ENCODE measurements around the gene FBXO46.

FBXO46 gene

GRCh38 chr19:45758921-45759320 is 28.2 kb upstream of the FBXO46 start:
- TF ChIP-seq TAF1 (IDR thresholded peaks at IDR 0.05; ENCODE audit: low read depth) (no peak), EP300 (IDR thresholded peaks at IDR 0.05; ENCODE audit: borderline replicate concordance) (no peak), YY1 (IDR thresholded peaks at IDR 0.05; ENCODE audit: low read depth) (no peak), TEAD4 (IDR thresholded peaks at IDR 0.05) (no peak), ZBTB7A (IDR thresholded peaks at IDR 0.05; ENCODE audit: low read depth) (no peak), REST (IDR thresholded peaks at IDR 0.05; ENCODE audit: low read depth) (no peak), FOXM1 (IDR thresholded peaks at IDR 0.05; ENCODE audit: borderline replicate concordance, low read depth) (no peak), NFIC (IDR thresholded peaks at IDR 0.05) (no peak)

GRCh38 chr19:45757695-45758094 is 27.0 kb upstream of the FBXO46 start:
- no peak for TF ChIP-seq TAF1 (IDR thresholded peaks at IDR 0.05; ENCODE audit: low read depth)
- TF ChIP-seq CEBPB (IDR thresholded peaks at IDR 0.05) = no peak
- no peak for TF ChIP-seq RAD21 (IDR thresholded peaks at IDR 0.05; ENCODE audit: low read depth)
- no peak for TF ChIP-seq FOXM1 (IDR thresholded peaks at IDR 0.05; ENCODE audit: borderline replicate concordance, low read depth)
- TF ChIP-seq YY1 (IDR thresholded peaks at IDR 0.05; ENCODE audit: low read depth) = no peak
- no peak for TF ChIP-seq MAX (IDR thresholded peaks at IDR 0.05)
- no peak for TF ChIP-seq ZBTB7A (IDR thresholded peaks at IDR 0.05; ENCODE audit: low read depth)
- TF ChIP-seq REST (IDR thresholded peaks at IDR 0.05; ENCODE audit: low read depth) = no peak
- TF ChIP-seq EGR1 (IDR thresholded peaks at IDR 0.05) = no peak
- TF ChIP-seq NFIC (IDR thresholded peaks at IDR 0.05) = no peak
- no peak for TF ChIP-seq TEAD4 (IDR thresholded peaks at IDR 0.05)
- no peak for TF ChIP-seq TCF12 (IDR thresholded peaks at IDR 0.05; ENCODE audit: low read depth)
- TF ChIP-seq CREB1 (IDR thresholded peaks at IDR 0.05; ENCODE audit: low read depth) = no peak
- no peak for TF ChIP-seq USF1 (IDR thresholded peaks at IDR 0.05)

- TF ChIP-seq ZBTB7A (IDR thresholded peaks at IDR 0.05; ENCODE audit: low read depth) (no peak), RAD21 (IDR thresholded peaks at IDR 0.05; ENCODE audit: low read depth) (no peak), YY1 (IDR thresholded peaks at IDR 0.05; ENCODE audit: low read depth) (no peak), FOXM1 (IDR thresholded peaks at IDR 0.05; ENCODE audit: borderline replicate concordance, low read depth) (no peak), TEAD4 (IDR thresholded peaks at IDR 0.05) (no peak), CREB1 (IDR thresholded peaks at IDR 0.05; ENCODE audit: low read depth) (no peak), CEBPB (IDR thresholded peaks at IDR 0.05) (no peak), TCF12 (IDR thresholded peaks at IDR 0.05; ENCODE audit: low read depth) (no peak), TAF1 (IDR thresholded peaks at IDR 0.05; ENCODE audit: low read depth) (no peak), EP300 (IDR thresholded peaks at IDR 0.05; ENCODE audit: borderline replicate concordance) (no peak), EGR1 (IDR thresholded peaks at IDR 0.05) (no peak), REST (IDR thresholded peaks at IDR 0.05; ENCODE audit: low read depth) (no peak), USF1 (IDR thresholded peaks at IDR 0.05) (no peak), NFIC (IDR thresholded peaks at IDR 0.05) (no peak), MAX (IDR thresholded peaks at IDR 0.05) (no peak)
Observed at GRCh38 chr19:45754323-45754722, 23.6 kb upstream of the FBXO46 start.

- TF ChIP-seq TCF12 (IDR thresholded peaks at IDR 0.05; ENCODE audit: low read depth) = no peak
- TF ChIP-seq TEAD4 (IDR thresholded peaks at IDR 0.05) = no peak
- no peak for TF ChIP-seq TAF1 (IDR thresholded peaks at IDR 0.05; ENCODE audit: low read depth)
- no peak for TF ChIP-seq ZBTB7A (IDR thresholded peaks at IDR 0.05; ENCODE audit: low read depth)
- no peak for TF ChIP-seq NFIC (IDR thresholded peaks at IDR 0.05)
- TF ChIP-seq CREB1 (IDR thresholded peaks at IDR 0.05; ENCODE audit: low read depth) = no peak
- no peak for TF ChIP-seq REST (IDR thresholded peaks at IDR 0.05; ENCODE audit: low read depth)
- TF ChIP-seq CEBPB (IDR thresholded peaks at IDR 0.05) = no peak
- no peak for TF ChIP-seq YY1 (IDR thresholded peaks at IDR 0.05; ENCODE audit: low read depth)
Observed at GRCh38 chr19:45753548-45753947, 22.9 kb upstream of the FBXO46 start.

Data from Ishikawa (cell line).